Effector memory CD4-positive, alpha-beta T cell (primary cell): Measurements from ENCODE around the gene PML.

Experiments used
- DNase-seq, 3 donors: peaks; one replicate each; pipeline ENCODE4 v3.0.0-alpha.2; 2020
- H3K27ac ChIP-seq: 2 replicates; pipeline ENCODE4 v1.7.0; 2013; ENCODE audit warnings: mild to moderate bottlenecking, low read length, moderate library complexity; ENCODE audit not compliant: insufficient read depth, poor library complexity, severe bottlenecking
- H3K27me3 ChIP-seq: replicated peaks from 2 replicates; pipeline ENCODE4 v1.7.0; 2013; ENCODE audit warnings: mild to moderate bottlenecking, low read length; ENCODE audit not compliant: insufficient read depth, control insufficient read depth, poor library complexity, severe bottlenecking
- H3K36me3 ChIP-seq: 2 replicates; pipeline ENCODE4 v1.7.0; 2013; ENCODE audit warnings: mild to moderate bottlenecking, low read length, moderate library complexity; ENCODE audit not compliant: control insufficient read depth, insufficient read depth
- H3K4me1 ChIP-seq: 2 replicates; pipeline ENCODE4 v1.7.0; 2013; ENCODE audit warnings: low read length, mild to moderate bottlenecking; ENCODE audit not compliant: control insufficient read depth, insufficient read depth, poor library complexity, severe bottlenecking
- H3K4me3 ChIP-seq: 2 replicates; pipeline ENCODE4 v1.7.0; 2013; ENCODE audit warnings: low read length, low read depth, mild to moderate bottlenecking; ENCODE audit not compliant: insufficient read depth, poor library complexity, severe bottlenecking
- H3K9me3 ChIP-seq: 2 replicates; pipeline ENCODE4 v1.7.0; 2013; ENCODE audit warnings: mild to moderate bottlenecking, low read length, moderate library complexity; ENCODE audit not compliant: control insufficient read depth

PML gene

DNA sequence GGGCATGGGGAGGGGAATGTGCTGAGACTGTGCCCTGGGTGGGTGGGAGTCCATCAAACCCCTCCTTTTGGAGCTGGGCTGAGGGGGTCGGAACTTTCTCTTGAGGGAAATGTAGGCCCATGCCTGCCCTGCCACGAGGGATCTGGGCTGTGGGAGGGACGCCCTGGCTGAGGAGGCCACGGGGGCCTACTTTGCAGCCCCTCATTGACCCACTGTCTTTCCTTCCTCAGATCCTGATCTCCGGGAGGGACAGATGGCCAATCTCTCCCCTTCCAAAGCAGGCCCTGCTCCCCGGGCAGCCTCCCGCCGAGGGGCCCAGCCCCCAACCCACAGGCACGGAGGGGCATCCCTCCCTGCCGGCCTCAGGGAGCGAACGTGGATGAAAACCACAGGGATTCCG lies 42.9 kb upstream of the PML start:
- Histone ChIP-seq H3K9me3 (no peaks in the 10 kb centered on the region), H3K27me3 (no peaks in the 10 kb centered on the region), H3K36me3 (no peaks in the 10 kb centered on the region), H3K27ac (no peak overlapping the region), H3K4me3 (no peak overlapping the region), H3K4me1 (no peaks in the 10 kb centered on the region)
- DNase-seq: no peak

DNA sequence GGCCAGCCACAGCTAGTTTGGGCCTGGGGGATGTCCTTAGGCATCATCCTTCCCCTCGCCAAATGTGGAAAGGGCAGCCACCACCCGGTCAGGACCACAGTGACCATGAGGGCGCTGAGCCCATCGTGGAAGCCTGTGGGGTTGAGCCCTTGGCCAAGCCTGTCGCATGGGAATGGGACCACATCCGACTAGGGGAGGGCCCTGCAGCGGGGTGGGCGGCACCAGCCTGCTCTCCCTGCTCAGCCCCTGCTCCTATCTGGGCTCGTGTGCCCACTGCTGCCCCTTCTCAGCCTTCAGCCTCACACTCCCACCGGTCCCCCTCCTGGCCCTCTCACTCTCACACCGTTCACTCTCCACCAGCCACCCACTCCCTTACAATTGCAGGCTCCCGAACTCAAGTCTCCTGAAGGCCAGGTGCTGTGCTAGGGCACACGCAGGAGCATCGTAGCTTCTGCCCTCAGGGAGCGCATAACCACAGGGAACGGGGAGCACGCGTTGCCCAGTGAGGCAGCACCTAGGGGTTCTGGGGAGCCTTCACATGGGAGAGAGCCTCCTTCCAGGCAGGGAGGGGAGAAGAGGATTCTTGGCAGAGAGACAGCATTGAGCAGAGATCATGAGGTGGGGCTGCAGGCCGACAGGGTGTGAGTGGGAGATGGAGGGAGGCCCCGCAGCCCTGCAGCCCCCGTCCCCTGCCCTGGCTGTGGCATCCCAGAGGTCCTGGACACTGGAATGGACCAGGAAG lies 42.2 kb upstream of the PML start:
- H3K27ac ChIP-seq: no peak overlapping the region
- no peaks in the 10 kb centered on the region for H3K9me3 ChIP-seq
- no peak overlapping the region for H3K4me3 ChIP-seq
- H3K27me3 ChIP-seq: no peaks in the 10 kb centered on the region
- DNase-seq: no peak
- H3K36me3 ChIP-seq: no peaks in the 10 kb centered on the region
- no peaks in the 10 kb centered on the region for H3K4me1 ChIP-seq

DNA sequence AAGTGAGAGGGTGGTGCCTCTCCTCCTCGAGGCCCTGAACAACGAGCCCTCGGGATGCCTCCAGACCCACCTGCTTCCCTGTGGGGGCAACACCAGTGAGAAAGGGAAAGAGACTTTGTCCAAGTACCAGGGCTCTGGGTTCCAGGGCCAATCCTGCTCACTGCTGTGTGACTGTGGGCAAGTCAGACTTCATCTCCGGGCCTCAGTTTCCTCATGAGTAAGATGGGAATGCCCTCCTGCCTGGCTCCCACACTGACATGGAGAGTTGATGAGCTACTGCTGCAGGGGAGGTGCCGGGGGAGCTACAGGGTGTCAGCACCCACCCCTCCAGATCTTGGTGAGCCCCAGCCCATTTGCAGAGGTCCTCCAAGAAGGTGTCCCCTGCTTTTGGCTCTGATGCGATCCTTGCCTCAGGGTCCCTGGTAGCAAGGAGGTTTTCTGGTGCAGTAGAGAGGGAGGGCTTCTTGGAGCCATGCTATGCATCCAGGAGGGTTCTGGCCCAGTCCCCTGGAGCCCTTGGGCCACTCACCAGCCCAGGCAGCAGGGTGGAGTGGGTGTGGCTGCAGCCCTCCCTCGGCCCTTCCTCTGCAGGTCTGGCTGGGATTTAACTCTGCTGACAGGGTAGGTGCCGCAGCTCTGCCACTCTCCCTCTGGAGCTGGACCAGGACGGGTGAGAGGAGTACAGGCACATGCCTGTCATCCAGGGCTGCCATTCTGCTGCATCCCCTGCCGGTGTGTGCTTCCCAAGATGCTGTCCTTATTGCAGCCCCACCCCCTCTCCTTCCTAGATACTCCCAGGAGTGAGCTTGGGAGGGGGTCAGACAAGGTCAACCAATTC lies 41.4 kb upstream of the PML start:
- H3K4me3 ChIP-seq: no peak overlapping the region
- H3K9me3 ChIP-seq: no peaks in the 10 kb centered on the region
- H3K27ac ChIP-seq: no peak overlapping the region
- no peak for DNase-seq
- H3K36me3 ChIP-seq: no peaks in the 10 kb centered on the region
- H3K4me1 ChIP-seq: no peaks in the 10 kb centered on the region
- H3K27me3 ChIP-seq: no peaks in the 10 kb centered on the region

DNA sequence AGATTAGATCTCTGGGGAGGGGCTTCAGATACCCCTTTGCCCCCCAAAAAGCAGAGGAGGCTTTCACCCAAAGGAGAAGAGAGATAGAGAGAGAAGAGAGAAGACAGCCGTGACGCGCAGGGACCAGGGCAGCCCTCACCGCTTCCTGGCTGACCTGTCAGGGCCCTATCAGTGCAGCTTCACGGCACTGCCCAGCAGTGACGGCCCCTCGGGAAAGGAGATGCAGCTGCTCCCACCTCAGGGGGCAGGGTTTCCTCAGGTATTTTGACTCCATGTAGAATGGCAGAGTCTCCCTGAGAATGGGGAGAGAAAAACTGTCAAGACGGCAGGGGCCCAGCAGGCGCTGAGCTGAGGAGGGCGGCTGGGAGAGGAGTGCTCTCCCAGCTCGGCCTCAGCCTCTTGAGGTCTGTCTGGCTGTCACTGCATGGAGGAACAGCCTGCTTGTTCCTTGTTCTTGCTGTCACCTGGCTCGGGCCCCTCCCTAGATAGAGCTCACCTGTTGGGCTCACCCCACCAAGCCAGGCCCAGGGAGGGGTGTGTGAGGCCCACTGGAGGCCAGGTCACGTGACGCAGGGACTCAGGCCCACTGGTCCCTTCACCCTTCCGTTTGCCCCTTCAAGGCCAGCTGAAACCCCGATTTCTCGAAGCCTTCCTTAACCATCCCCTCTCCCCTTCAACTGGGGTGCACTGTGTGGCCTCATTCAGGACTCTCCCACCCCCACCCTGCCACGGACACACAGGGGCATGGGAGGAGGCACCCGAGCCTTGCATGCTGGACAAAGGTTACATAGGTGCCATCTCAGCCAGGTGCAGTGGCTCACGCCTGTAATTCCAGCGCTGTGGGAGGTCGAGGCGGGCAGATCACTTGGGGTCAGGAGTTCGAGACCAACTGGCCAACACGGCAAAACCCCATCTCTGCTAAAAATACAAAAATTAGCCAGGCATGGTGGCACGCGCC lies 40.0 kb upstream of the PML start:
- no peaks in the 10 kb centered on the region for H3K9me3 ChIP-seq
- H3K27me3 ChIP-seq: no peaks in the 10 kb centered on the region
- no peak for DNase-seq
- H3K27ac ChIP-seq: no peak overlapping the region
- no peak overlapping the region for H3K4me3 ChIP-seq
- H3K4me1 ChIP-seq: peaks cover 9% of the 10 kb centered on the region
- H3K36me3 ChIP-seq: no peaks in the 10 kb centered on the region

DNA sequence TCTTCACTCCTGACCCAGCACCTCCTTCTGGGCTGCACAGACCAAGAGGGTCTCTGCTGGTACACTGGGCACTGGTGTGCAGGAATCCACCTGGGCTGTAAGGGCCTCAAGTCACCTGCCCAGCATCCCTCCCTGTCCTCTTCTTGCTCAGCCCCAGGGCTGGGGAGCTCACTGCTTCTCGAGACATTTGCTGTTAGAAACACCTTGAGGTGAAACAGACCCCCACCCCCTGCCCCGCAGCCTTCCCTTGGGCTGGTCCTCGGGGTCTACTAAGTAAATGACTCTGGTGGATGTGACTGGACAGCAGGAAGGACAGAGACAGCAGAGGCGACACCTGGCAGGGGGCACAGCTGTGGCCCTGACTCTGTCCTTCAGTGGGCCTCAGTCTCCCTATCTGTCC lies 39.2 kb upstream of the PML start:
- H3K4me1 ChIP-seq: peaks cover 12% of the 10 kb centered on the region

DNA sequence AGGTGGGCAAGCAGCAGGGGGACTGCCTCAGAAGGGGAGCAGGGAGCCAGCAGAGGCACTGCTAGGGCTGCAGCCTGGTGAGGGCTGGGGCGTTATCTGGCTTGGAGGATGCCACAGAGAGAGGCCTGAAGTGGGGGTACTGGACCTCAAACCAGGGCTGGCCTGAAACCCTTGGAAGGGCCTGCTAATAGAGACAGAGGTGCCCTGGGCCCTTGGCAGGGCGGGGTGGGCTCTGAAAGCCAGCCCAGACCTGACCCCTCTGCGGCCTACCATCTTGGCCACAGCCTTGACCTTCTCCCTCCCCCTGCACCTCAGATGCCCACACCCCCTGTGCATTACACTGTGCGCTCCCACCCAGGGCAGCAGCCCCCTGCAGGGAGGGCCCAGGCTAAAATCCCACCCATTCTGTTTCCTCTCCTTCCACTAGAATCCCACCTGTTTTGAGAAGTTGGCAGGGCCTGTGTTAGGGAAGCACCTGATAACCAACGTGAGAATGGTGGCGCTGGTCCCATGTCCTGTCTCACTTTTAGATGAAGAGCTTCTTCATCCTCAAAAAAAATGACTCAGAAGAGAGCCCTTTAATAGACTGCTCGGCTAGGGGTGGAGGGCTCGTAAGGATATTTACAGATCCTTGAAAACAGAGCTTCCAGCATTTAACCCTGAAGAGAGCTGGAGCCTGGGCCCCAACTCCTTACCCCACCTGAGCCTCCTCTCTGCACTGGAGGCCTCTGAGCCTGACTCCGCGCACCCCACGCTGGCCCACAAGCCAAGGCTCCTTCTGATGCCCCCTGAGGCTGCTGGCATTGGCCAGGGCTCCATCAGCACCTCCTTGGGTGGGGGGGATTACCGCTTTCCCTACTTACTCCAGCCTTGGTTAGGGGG lies 38.4 kb upstream of the PML start:
- DNase-seq: no peak
- Histone ChIP-seq H3K27ac (no peak overlapping the region), H3K4me1 (peaks cover 12% of the 10 kb centered on the region), H3K9me3 (no peaks in the 10 kb centered on the region), H3K27me3 (no peaks in the 10 kb centered on the region), H3K4me3 (no peak overlapping the region), H3K36me3 (no peaks in the 10 kb centered on the region)

More for the DNA sequence above, 39.2 kb upstream of the PML start:
- no peak overlapping the region for H3K27ac ChIP-seq
- no peak overlapping the region for H3K4me3 ChIP-seq
- no peaks in the 10 kb centered on the region for H3K36me3 ChIP-seq
- H3K27me3 ChIP-seq: no peaks in the 10 kb centered on the region
- DNase-seq: no peak
- H3K9me3 ChIP-seq: no peaks in the 10 kb centered on the region

DNA sequence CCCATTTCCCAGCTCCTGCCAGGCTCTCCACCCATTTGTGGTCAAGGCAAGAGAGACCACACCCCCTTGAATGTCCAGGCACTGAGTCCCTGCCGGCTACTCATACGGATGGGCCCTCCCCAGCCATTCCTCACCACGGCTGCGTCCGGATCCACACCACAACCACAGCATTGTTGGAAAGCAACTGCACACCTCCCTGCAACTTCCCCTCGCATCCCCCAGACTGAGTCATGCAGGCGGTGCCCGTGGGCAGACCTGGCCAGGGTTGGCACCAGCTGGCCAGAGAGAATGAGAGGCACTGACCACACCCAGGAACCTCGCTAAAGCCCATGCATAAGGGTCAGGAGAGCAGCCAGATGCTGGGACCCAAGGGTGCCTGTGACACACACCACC lies 37.8 kb upstream of the PML start:
- DNase-seq: no peak
- H3K9me3 ChIP-seq: no peaks in the 10 kb centered on the region
- H3K27me3 ChIP-seq: no peaks in the 10 kb centered on the region
- H3K27ac ChIP-seq: no peak overlapping the region
- H3K4me1 ChIP-seq: peaks cover 12% of the 10 kb centered on the region
- H3K4me3 ChIP-seq: no peak overlapping the region
- H3K36me3 ChIP-seq: no peaks in the 10 kb centered on the region

DNA sequence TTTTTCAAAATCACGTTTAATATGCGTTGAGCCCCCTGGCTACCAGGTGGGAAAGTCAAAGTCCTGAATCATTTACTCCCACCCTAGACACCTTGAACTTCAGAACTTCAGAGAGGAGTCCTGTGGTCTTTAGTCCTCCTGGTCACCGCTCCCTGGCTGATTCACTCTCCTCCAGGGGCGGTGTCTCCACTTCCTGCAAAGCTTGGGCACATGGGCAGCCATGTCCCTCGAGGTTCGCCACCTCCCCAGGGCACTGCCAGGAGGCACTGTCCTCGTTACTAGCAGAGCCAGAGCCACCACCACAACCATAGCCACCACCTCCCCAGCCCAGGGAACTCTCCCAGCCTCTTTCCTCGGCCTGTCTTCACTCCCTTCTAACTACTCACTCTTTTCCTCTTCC lies 37.2 kb upstream of the PML start:
- Histone ChIP-seq H3K27ac (no peak overlapping the region), H3K4me3 (no peak overlapping the region), H3K4me1 (peaks cover 12% of the 10 kb centered on the region), H3K27me3 (no peaks in the 10 kb centered on the region), H3K36me3 (no peaks in the 10 kb centered on the region), H3K9me3 (no peaks in the 10 kb centered on the region)
- DNase-seq: no peak

DNA sequence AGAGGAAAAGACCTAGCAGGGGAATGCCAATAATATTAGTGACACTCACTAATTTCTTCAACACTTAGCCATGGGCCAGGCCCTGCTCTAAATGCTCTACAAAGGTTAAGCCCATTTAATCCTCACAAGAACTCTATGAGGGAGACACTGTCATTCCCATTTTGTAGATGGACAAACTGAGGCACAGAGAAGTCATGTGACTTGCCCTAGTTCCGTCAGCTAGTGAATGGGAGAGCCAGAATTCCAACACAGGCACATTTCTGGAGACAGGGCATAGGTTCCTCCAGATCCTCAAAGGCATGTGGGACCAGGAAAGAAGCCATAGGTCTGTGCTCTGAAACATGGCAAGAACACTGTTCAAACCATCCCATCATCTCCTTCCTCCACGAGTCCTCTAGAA lies 36.7 kb upstream of the PML start:
- Histone ChIP-seq H3K4me1 (peaks cover 12% of the 10 kb centered on the region), H3K27me3 (no peaks in the 10 kb centered on the region), H3K27ac (no peak overlapping the region), H3K36me3 (no peaks in the 10 kb centered on the region), H3K9me3 (no peaks in the 10 kb centered on the region), H3K4me3 (no peak overlapping the region)
- DNase-seq: no peak
